HG03196 (cell line): ENCODE measurements around the gene BACH1.

ENCODE experiments used
- ATAC-seq: cut with Tn5 transposase; IDR thresholded peaks from one replicate; pipeline ENCODE4 v1.9.1; 2021; ENCODE audit not compliant: unreplicated experiment

The BACH1 gene

DNA sequence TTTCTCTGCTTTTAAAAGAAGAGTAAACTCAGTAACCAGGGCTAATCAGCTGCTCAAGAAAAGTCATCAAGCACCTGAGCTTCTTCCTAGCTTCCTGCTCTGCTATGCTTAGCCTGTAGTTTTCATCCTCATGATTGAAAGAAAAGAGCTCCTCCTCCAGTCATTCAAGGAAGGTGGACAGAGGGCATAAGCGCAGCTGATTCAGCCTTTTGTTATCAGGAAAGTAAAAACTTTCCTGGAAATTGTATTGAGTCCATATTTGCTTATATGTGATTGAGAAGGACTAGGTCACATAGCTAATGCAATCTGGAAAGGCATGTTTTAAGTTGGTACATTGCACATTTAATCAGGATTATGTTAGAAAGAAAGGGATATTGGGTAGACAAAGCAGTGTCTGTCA lies 8.5 kb upstream of the BACH1 start:
- ATAC-seq, result no peak

GRCh38 chr21:29293495-29293894 lies 5.2 kb upstream of the BACH1 start:
- peak; percentile 76 for ATAC-seq

- no peak for ATAC-seq
These were observed 3.6 kb upstream of the BACH1 start for GRCh38 chr21:29295066-29295650.

GRCh38 chr21:29296446-29296845 lies 2.3 kb upstream of the BACH1 start:
- no peak for ATAC-seq

DNA sequence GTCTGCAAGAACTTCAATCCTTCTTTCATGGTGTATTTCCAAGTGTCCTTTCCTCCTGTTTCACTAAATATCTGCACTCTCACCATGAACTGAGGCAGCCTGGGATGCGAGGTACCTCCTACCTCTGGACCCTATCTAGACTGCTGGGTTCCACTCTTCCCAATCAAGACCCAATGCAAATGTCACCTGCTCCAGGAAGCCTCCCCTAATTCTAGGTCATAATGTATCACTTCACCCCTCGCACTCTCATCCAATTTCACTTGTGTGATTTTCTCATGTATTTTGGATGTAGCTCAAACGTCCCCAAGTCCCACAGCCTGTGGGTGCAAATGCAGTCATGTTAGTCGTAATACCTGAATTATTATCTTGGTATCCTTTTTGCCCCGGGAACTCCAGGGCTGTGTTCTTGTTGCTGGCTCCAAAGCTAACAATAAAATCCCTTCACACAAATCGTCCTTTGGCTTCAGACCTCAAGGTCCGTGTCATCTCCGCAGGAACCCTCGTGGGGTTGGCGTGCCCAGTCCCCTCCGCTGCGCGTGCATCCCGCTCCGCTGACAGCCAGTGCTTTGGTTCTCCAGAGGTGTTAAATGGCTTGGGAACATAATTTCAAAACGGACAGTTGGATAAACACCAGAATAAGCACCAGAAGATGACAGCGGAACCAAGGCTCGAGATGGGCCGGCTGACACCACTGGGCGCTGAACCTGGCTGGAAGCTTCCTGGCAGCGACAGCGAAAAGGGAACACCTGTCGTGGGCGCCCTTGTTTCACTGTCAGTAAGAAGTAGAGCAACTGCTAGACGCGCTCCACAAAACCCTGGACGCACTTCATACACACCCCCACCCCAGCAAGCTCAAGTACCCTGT lies 1.0 kb upstream of the BACH1 start:
- no peak for ATAC-seq

- peak; percentile 9 for ATAC-seq
These were observed 559 bp downstream of the BACH1 start for GRCh38 chr21:29299046-29299915.

GRCh38 chr21:29299916-29300806 lies 1.4 kb downstream of the BACH1 start:
- peak; percentile 70 for ATAC-seq

DNA sequence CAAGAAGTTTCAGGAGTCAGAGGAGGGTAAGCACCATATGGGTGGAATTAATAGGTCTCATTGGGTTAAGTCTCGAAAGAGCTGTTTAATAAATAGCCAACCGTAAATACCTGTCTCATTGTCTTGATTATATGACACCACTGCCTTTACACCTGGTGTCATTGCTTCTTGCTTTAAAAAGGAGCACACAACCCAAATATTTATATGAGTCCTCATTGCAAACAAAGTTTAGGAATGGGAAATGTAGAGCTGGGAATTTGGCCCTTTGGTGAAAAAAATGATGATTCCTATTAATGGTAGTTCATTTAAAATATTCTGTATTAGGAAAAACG lies 2.1 kb downstream of the BACH1 start:
- no peak for ATAC-seq

DNA sequence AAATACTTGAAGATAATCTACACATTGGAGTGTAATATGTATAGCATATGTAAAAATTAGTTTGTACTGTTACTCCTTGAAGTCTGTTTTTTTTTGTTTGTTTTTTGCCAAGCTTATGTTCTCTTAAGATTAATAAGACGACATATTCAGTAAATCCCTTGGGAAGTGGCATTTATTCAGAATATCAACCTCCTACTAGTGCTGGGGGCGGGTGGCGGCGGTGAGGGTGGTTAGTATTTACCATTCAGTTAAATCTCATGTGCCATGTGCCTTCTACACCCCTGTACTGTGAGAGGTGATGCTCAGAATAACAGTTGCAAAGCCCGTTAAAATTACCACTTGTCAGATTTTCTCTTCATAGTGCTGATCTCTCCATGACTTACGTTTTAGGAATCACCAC lies 3.0 kb downstream of the BACH1 start:
- ATAC-seq, result no peak

DNA sequence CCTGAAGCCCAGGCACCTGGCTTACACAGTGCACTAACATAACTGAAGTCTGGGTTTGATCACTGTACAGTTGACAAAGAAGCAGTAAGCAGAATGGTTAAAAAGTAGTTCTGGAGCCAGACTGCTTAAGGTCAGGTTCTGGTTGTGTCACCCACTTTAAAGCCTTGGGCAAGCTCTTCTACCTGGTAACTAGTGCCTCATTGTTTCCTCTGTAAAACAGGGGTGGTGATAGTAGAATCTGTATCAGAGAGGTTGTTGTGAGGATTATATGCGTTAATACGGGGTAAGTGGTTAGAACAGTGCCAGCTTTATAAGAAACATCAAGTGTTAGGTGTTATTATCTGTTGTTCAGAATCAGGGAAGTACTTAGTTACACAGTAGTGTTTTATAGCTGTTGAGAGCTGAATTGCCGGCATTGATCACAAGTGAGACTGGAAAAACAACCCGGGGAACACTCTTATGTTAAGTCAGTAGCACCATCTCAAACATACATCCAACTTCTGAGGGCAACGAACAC lies 3.7 kb downstream of the BACH1 start:
- no peak for ATAC-seq

DNA sequence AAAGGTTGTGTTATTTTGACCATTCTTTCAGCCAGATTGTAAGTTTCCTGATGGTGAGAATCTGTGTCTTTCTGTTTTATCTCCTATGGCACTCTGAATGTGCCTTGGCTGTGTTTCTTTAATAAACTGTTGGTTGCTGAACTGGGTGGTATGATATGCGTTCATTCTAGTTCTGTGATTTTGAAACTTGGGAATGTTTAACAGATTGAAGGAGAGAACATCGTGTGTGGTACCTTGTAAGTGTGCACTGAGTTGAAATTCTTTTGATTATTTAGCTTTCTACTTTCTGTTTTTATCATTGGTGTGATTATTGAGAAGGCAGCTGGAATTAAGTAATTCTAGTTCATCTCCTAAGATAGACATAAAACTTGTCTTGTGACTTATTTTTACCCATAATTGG lies 4.6 kb downstream of the BACH1 start:
- no peak for ATAC-seq

DNA sequence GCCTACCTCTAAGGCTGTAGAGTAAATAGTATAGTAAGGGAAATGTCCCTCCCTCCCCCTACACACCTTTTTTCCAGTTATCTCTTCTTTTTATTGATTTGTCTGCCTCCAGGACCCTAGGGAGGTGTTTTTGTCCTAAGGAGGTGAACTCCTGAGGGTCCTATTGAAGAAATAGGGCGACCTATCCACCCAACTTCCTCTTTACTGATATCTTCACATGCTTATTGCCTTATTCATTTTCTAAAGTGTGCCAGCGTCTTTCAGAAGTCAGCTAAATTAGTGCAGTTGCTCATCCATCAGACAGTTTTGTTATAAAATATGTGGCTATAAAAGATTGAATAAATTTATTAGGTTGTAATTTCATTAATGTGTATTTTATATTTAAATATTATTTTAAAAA lies 5.9 kb downstream of the BACH1 start:
- no peak for ATAC-seq

DNA sequence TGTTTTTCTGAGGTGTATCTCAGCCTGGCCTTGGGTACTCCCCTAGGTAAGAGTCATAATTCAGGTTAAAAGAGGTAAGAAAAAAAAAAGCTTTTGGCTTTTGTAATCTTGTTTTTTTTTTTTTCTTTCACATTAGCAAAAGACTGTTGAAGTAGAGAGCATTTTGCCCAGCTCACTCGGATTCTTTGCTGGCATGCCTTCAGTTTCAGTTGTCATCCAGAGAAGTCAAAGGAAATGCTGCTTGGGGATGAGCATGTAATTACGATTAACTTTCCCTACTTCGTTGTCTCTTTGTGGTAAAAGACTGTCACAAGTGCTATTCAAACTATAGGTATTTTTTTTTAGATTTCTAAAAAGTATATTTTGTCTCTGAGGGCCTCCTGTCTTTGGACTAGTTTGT lies 6.3 kb downstream of the BACH1 start:
- no peak for ATAC-seq

GRCh38 chr21:29305561-29305960 lies 6.8 kb downstream of the BACH1 start:
- ATAC-seq, result no peak

- ATAC-seq, result no peak
These were observed 8.2 kb downstream of the BACH1 start for GRCh38 chr21:29306920-29307319.

GRCh38 chr21:29307718-29308455 lies 9.2 kb downstream of the BACH1 start:
- ATAC-seq, result no peak

- no peak for ATAC-seq
These were observed 9.7 kb downstream of the BACH1 start for GRCh38 chr21:29308456-29308783.

- ATAC-seq, result no peak
These were observed 11.0 kb downstream of the BACH1 start for GRCh38 chr21:29309703-29310102.

GRCh38 chr21:29311802-29312201 lies 13.1 kb downstream of the BACH1 start:
- ATAC-seq, result no peak

- ATAC-seq, result no peak
These were observed 14.3 kb downstream of the BACH1 start for GRCh38 chr21:29312981-29313380.
